A673 (cell line): ENCODE results near the gene GCSAML. TPM values are rescaled to one million over a fixed set of nuclear protein-coding genes. Genes with fewer than 3 reads are reported as not detected.

Experiments
- BruUV-seq: library from RNA; stranded (reverse); fragments of 400-500 nt; replicated peaks from 2 replicates; lab custom pipeline; 2021; lab: Mats Ljungman, UMichigan
- CTCF ChIA-PET: fragments of 300-600 bp; sonication (Branson Sonifier 250); formaldehyde crosslinking; loops from one replicate; lab custom pipeline; 2022; ENCODE audit warnings: antibody characterized with exemption; lab: Charles Lee
- POLR2A ChIA-PET: fragments of 300-600 bp; sonication (Branson Sonifier 250); formaldehyde crosslinking; loops from one replicate; lab custom pipeline; 2022; ENCODE audit warnings: antibody characterized with exemption; ENCODE audit not compliant: low non-redundant PET; lab: Charles Lee
- DNase-seq: peaks from one replicate; pipeline ENCODE4 v3.0.0-alpha.2; 2015; ENCODE audit warnings: low spot score
- H3K27ac ChIP-seq: fragments of 200-600 bp; sonication (generic); 2 replicates; pipeline ENCODE4 v1.5.1; 2016; ENCODE audit warnings: mixed run types, low read depth, mild to moderate bottlenecking, mixed read lengths, antibody characterized with exemption, low read length; ENCODE audit not compliant: poor library complexity, severe bottlenecking
- H3K27me3 ChIP-seq: fragments of 200-600 bp; sonication (generic); replicated peaks from 2 replicates; pipeline ENCODE4 v1.6.1; 2017; ENCODE audit warnings: mixed run types, low read depth, mild to moderate bottlenecking, mixed read lengths, antibody characterized with exemption, low read length; ENCODE audit not compliant: insufficient read depth, poor library complexity
- H3K36me3 ChIP-seq: fragments of 200-600 bp; sonication (generic); 2 replicates; pipeline ENCODE4 v1.6.1; 2016; ENCODE audit warnings: mixed run types, mild to moderate bottlenecking, mixed read lengths, antibody characterized with exemption, low read length; ENCODE audit not compliant: insufficient read depth, poor library complexity, severe bottlenecking
- H3K4me1 ChIP-seq: fragments of 200-600 bp; sonication (generic); 2 replicates; pipeline ENCODE4 v1.6.1; 2017; ENCODE audit warnings: mixed run types, mild to moderate bottlenecking, mixed read lengths, antibody characterized with exemption, low read length; ENCODE audit not compliant: insufficient read depth, poor library complexity, severe bottlenecking
- H3K4me3 ChIP-seq: fragments of 200-600 bp; sonication (generic); 2 replicates; pipeline ENCODE4 v1.5.1; 2016; ENCODE audit warnings: low read depth, mixed run types, mild to moderate bottlenecking, mixed read lengths, low read length; ENCODE audit not compliant: poor library complexity, severe bottlenecking
- H3K9me3 ChIP-seq: fragments of 200-600 bp; sonication (generic); 2 replicates; pipeline ENCODE4 v1.6.1; 2016; ENCODE audit warnings: mixed run types, low read depth, mild to moderate bottlenecking, mixed read lengths, antibody characterized with exemption, low read length; ENCODE audit not compliant: poor library complexity, severe bottlenecking
- EZH2 ChIP-seq: fragments of 200-600 bp; sonication (generic); IDR thresholded peaks from 2 replicates; pipeline ENCODE4 v1.6.1; 2017; ENCODE audit warnings: borderline replicate concordance, low read depth, mild to moderate bottlenecking, mixed read lengths, antibody characterized with exemption, low read length; ENCODE audit not compliant: poor library complexity, severe bottlenecking
- intact Hi-C: fragments of 100-400 bp; cut with micrococcal nuclease; formaldehyde crosslinking; loops from one replicate; pipeline ENCODE4 v1.10.0; 2022; ENCODE audit not compliant: unreplicated experiment
- total RNA-seq: library from RNA; stranded (reverse); gene quantifications from 2 replicates; pipeline ENCODE4 v1.2.3, GENCODE V29; 2021
- TF ChIP-seq, protein P1 (sequence below): fragments of 300-800, 200-600 bp; sonication (generic); conservative IDR thresholded peaks from 2 replicates; pipeline ENCODE4 v1.5.1; 2017; ENCODE audit warnings: low read depth, mild to moderate bottlenecking, antibody characterized with exemption, low read length, moderate library complexity, mixed read lengths

GCSAML gene
- total RNA-seq, 1 experiment from 2014 or later, result not detected

DNA sequence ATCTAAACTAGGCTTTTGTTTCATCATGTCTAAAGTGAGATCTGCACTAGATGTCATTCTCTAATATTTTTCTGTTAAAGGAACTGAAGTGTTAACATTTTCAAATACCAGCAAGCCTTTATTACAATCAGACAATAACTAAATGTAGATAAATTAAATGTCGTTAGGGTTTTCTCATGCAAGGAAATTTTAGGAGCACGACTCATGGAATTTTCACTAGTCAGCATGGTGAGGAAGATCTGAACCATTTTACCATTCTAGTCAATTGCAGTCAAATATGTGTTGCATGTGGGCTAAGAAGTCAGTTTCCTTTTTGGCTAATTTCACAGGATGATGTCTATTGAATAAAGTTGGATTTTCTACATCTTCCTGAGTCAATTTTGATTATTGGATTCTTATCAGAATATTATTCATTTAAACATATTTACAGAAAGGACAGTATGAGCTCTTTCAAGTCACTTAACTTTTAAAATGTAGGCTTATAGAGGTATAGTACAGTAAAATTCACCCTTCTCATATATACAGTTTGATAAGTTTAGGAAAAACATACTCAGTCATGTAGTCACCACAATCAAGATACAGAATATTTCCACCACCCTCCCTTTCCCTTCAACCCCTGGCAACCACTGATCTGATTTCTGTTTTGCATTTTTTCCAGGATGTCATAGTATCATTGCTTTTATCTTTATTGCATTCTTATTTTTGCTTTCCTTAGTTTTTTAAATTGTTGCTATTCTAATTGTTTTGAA is 9.2 kb downstream of the GCSAML start:
- Histone ChIP-seq H3K27ac (no peak overlapping the region), H3K36me3 (no peaks in the 10 kb centered on the region), H3K9me3 (no peaks in the 10 kb centered on the region), H3K4me3 (no peak overlapping the region), H3K27me3 (peaks cover 44% of the 10 kb centered on the region), H3K4me1 (no peaks in the 10 kb centered on the region)
- TF ChIP-seq EZH2, result no peak
- TF ChIP-seq, protein P1, sequence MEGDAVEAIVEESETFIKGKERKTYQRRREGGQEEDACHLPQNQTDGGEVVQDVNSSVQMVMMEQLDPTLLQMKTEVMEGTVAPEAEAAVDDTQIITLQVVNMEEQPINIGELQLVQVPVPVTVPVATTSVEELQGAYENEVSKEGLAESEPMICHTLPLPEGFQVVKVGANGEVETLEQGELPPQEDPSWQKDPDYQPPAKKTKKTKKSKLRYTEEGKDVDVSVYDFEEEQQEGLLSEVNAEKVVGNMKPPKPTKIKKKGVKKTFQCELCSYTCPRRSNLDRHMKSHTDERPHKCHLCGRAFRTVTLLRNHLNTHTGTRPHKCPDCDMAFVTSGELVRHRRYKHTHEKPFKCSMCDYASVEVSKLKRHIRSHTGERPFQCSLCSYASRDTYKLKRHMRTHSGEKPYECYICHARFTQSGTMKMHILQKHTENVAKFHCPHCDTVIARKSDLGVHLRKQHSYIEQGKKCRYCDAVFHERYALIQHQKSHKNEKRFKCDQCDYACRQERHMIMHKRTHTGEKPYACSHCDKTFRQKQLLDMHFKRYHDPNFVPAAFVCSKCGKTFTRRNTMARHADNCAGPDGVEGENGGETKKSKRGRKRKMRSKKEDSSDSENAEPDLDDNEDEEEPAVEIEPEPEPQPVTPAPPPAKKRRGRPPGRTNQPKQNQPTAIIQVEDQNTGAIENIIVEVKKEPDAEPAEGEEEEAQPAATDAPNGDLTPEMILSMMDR, result no peak
- intact Hi-C loops, result no loop called here
- no TSS peak for BruUV-seq
- POLR2A ChIA-PET, result no interaction called here
- DNase-seq, result no peak
- CTCF ChIA-PET, result no interaction called here

DNA sequence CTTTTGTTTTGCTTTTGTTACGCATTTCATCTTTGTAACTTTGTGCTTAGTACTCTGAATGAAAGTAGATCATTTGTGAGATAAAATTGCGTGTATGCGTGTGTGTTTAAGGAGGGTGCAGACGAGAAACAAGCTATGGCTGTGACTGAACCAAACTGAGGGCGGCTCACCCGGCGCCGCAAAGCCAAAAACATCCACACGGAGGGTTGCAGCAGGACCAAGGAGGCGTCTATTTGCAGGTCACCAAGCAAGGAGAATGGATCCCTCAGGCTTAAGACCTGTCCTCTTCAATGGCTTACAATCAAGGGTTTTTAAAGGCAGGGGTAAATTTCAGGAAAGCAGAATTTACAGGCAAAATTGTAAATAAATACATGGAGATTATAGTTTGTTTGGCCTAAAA is 12.8 kb downstream of the GCSAML start:
- no peaks in the 10 kb centered on the region for H3K4me1 ChIP-seq
- no peak overlapping the region for H3K4me3 ChIP-seq
- ChIA-PET POLR2A (no interaction called here), CTCF (no interaction called here)
- no peaks in the 10 kb centered on the region for H3K9me3 ChIP-seq
- intact Hi-C loops, result no loop called here
- H3K27me3 ChIP-seq, result peaks cover 34% of the 10 kb centered on the region
- H3K27ac ChIP-seq, result no peak overlapping the region
- no TSS peak for BruUV-seq
- no peak for DNase-seq
- no peaks in the 10 kb centered on the region for H3K36me3 ChIP-seq
- no peak for TF ChIP-seq EZH2
- TF ChIP-seq, protein P1, result no peak

DNA sequence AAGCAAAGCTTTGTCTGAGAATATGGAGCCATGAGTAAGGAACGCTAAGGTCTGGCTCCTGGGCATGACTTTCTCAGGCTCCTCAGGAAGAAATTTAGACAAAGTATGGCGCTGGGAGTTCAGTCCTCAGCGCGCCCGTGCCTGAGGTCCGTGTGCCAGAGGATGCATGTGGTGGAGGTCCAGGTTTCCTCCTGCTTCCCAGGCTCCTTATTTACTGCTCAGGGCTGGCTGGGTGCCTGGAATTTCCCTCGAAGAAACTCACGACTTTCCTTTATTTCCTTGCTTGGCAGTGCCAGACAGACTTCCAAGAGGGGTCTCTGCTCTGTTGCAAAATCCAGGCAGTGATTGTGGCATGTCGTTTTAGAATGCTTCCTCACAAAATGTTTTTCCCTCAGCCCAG is 13.3 kb downstream of the GCSAML start:
- ChIA-PET CTCF (no interaction called here), POLR2A (no interaction called here)
- H3K4me1 ChIP-seq, result no peaks in the 10 kb centered on the region
- TF ChIP-seq, protein P1, result no peak
- no peak for TF ChIP-seq EZH2
- intact Hi-C loops, result no loop called here
- DNase-seq, result no peak
- peaks cover 30% of the 10 kb centered on the region for H3K27me3 ChIP-seq
- no peaks in the 10 kb centered on the region for H3K9me3 ChIP-seq
- H3K4me3 ChIP-seq, result no peak overlapping the region
- no peaks in the 10 kb centered on the region for H3K36me3 ChIP-seq
- BruUV-seq, result no TSS peak
- no peak overlapping the region for H3K27ac ChIP-seq
